Natural killer cell (primary cell): Measurements from ENCODE around the gene PACRG. TPM values are rescaled to one million over a fixed set of nuclear protein-coding genes. Genes with fewer than 3 reads are reported as not detected.

Experiments
- ATAC-seq, 3 donors: fragments of 150-1000 bp in 2 of 3; fragments of 200-7000 bp in 1 of 3; cut with Tn5 transposase; 1 replicate in 1 of 3; 2 replicates in 2 of 3; pipeline ENCODE4 v1.10.0; 2021; ENCODE audit warnings: mild to moderate bottlenecking in 2 of 3, moderate library complexity in 2 of 3
- DNase-seq, 2 donors: peaks; one replicate each; pipeline versions ENCODE4 v3.0.0 to v3.0.0-alpha.2; 2013 to 2021; ENCODE audit warnings: mixed read lengths in 1 of 2
- H3K27ac ChIP-seq: one replicate; pipeline ENCODE4 v1.5.1; 2013; ENCODE audit warnings: mild to moderate bottlenecking, low read length
- H3K27me3 ChIP-seq: one replicate; pipeline ENCODE4 v1.6.1; 2013; ENCODE audit warnings: low read length; ENCODE audit not compliant: control insufficient read depth, insufficient read depth
- H3K36me3 ChIP-seq: one replicate; pipeline ENCODE4 v1.6.1; 2013; ENCODE audit warnings: low read length; ENCODE audit not compliant: control insufficient read depth, insufficient read depth
- H3K4me1 ChIP-seq: one replicate; pipeline ENCODE4 v1.6.1; 2013; ENCODE audit warnings: low read length; ENCODE audit not compliant: control insufficient read depth, insufficient read depth
- H3K4me3 ChIP-seq: one replicate; pipeline ENCODE4 v1.5.1; 2013; ENCODE audit warnings: low read length
- H3K9me3 ChIP-seq: one replicate; pipeline ENCODE4 v1.6.1; 2013; ENCODE audit warnings: low read length; ENCODE audit not compliant: control insufficient read depth, insufficient read depth
- H3K27ac Mint-ChIP-seq, 2 donors: one replicate each; pipeline ENCODE4 v1.8.0; 2022; ENCODE audit warnings: mild to moderate bottlenecking in 2 of 2, mixed read lengths in 2 of 2, moderate library complexity in 1 of 2
- H3K27me3 Mint-ChIP-seq, 2 donors: one replicate each; pipeline ENCODE4 v1.8.0; 2022; ENCODE audit warnings: low read depth in 2 of 2, mixed read lengths in 2 of 2
- H3K36me3 Mint-ChIP-seq: one replicate; pipeline ENCODE4 v1.8.0; 2022; ENCODE audit warnings: mixed read lengths
- H3K4me1 Mint-ChIP-seq, 2 donors: one replicate each; pipeline ENCODE4 v1.8.0; 2022; ENCODE audit warnings: mixed read lengths in 2 of 2
- H3K4me3 Mint-ChIP-seq: one replicate; pipeline ENCODE4 v1.8.0; 2022; ENCODE audit warnings: mild to moderate bottlenecking, moderate library complexity, mixed read lengths
- H3K9me3 Mint-ChIP-seq, 2 donors: one replicate each; pipeline ENCODE4 v1.8.0; 2022; ENCODE audit warnings: mixed read lengths in 2 of 2
- CTCF ChIP-seq: fragments of 200-600 bp; IDR thresholded peaks from one replicate; pipeline ENCODE4 v1.8.0; 2022; ENCODE audit warnings: antibody characterized with exemption
- WGBS: methylation state at CpG from one replicate; pipeline ENCODE4 v1.1.7; 2013; ENCODE audit warnings: missing lambda C conversion rate; ENCODE audit not compliant: insufficient coverage; 5-methylcytosine and 5-hydroxymethylcytosine counted together
- intact Hi-C: fragments of 100-400 bp; cut with micrococcal nuclease; formaldehyde crosslinking; loops from one replicate; pipeline ENCODE4 v1.14.2; 2022
- total RNA-seq, 4 donors: library from RNA; stranded (reverse); fragments of 120-200 nt in 1 of 4; gene quantifications; one replicate each; pipeline versions ENCODE4 v1.2.3 to v1.2.4, GENCODE V29; 2013 to 2022

The PACRG gene
- total RNA-seq, 3 donors from 2014 or later (not counting 1 experiment from before 2014, with no cell fraction given) = 0.52 TPM; not detected in 2

- ATAC-seq (no peak), DNase-seq (no peak)
- Histone ChIP-seq H3K4me3 (no peak overlapping the region), H3K36me3 (no peaks in the 10 kb centered on the region), H3K9me3 (no peaks in the 10 kb centered on the region), H3K4me1 (no peaks in the 10 kb centered on the region), H3K27me3 (no peaks in the 10 kb centered on the region), H3K27ac (no peak overlapping the region)
- Mint-ChIP-seq H3K27ac (no peak overlapping the region), H3K4me3 (no peak overlapping the region), H3K36me3 (no peaks in the 10 kb centered on the region), H3K27me3 (no peaks in the 10 kb centered on the region), H3K4me1 (no peaks in the 10 kb centered on the region), H3K9me3 (peaks cover 2% of the 10 kb centered on the region in 2 donors)
- WGBS = 80% methylated on average over 4 of the region's 4 CpGs
- no peak for TF ChIP-seq CTCF
- intact Hi-C loops = no loop called here
These were observed 399.0 kb downstream of the PACRG start for GRCh38 chr6:163126741-163127140.

DNA sequence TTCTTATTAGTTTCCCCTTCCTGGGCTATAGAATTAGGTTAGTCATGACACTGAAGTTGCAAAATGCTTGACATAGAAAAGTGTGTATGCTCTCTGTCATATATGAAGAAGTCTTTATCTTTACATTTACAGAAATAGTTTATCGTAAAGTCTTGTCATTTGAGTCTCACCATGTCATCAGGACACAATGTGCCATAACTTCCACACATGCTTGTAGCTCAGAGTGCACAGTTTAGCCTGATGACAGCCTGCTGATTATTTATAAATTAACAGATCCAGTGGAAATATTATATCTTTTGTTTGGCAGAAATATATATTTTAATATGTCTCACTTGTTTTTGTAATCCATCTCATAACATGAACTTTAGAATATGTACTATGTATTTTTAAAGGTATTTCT, 399.8 kb downstream of the PACRG start:
- no peaks in the 10 kb centered on the region for H3K4me1 ChIP-seq
- H3K36me3 Mint-ChIP-seq = no peaks in the 10 kb centered on the region
- no peak overlapping the region for H3K27ac ChIP-seq
- H3K9me3 Mint-ChIP-seq = peaks cover 0 to 2% of the 10 kb centered on the region in 2 donors
- no peak overlapping the region for H3K4me3 ChIP-seq
- no peak for ATAC-seq
- H3K9me3 ChIP-seq = no peaks in the 10 kb centered on the region
- H3K27me3 Mint-ChIP-seq = no peaks in the 10 kb centered on the region
- no peak for DNase-seq
- H3K27me3 ChIP-seq = no peaks in the 10 kb centered on the region
- H3K4me1 Mint-ChIP-seq = no peaks in the 10 kb centered on the region
- WGBS = no CpG with 5 or more reads among the region's 1 CpG
- no peak overlapping the region for H3K4me3 Mint-ChIP-seq
- no peak for TF ChIP-seq CTCF
- no peaks in the 10 kb centered on the region for H3K36me3 ChIP-seq
- H3K27ac Mint-ChIP-seq = no peak overlapping the region
- intact Hi-C loops = no loop called here

DNA sequence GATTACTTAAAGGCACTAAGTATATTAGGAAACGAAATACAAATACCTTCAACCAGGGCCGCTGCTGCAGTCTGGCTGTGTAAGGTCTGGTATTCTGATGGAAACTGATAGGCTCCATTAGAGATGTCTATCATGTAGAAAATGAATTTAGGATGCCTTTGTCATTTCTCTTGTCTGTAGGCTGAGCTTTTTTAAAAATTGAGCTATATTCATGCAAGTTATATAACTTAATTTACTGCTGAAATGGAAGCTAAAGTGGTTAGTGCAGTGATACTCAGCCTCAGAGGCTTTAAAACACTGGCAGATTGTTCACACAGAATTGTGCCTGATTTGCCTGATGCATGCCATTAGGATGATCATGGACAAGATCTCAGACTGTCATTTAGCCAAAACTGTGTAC, 400.6 kb downstream of the PACRG start:
- Mint-ChIP-seq H3K27me3 (peaks cover 0 to 2% of the 10 kb centered on the region in 2 donors), H3K4me3 (no peak overlapping the region), H3K4me1 (no peaks in the 10 kb centered on the region), H3K36me3 (no peaks in the 10 kb centered on the region), H3K27ac (no peak overlapping the region), H3K9me3 (peaks cover 0 to 2% of the 10 kb centered on the region in 2 donors)
- DNase-seq (no peak), ATAC-seq (no peak)
- Histone ChIP-seq H3K4me3 (no peak overlapping the region), H3K27me3 (no peaks in the 10 kb centered on the region), H3K36me3 (no peaks in the 10 kb centered on the region), H3K27ac (no peak overlapping the region), H3K9me3 (no peaks in the 10 kb centered on the region), H3K4me1 (no peaks in the 10 kb centered on the region)
- no peak for TF ChIP-seq CTCF
- 100% methylated on average over 1 of the region's 2 CpGs for WGBS
- intact Hi-C loops = no loop called here

- H3K27ac Mint-ChIP-seq = no peak overlapping the region
- no peaks in the 10 kb centered on the region for H3K36me3 Mint-ChIP-seq
- Histone ChIP-seq H3K27me3 (no peaks in the 10 kb centered on the region), H3K27ac (no peak overlapping the region), H3K4me3 (no peak overlapping the region), H3K36me3 (no peaks in the 10 kb centered on the region), H3K9me3 (no peaks in the 10 kb centered on the region), H3K4me1 (no peaks in the 10 kb centered on the region)
- ATAC-seq (no peak), DNase-seq (no peak)
- intact Hi-C loops = no loop called here
- no peaks in the 10 kb centered on the region for H3K4me1 Mint-ChIP-seq
- H3K4me3 Mint-ChIP-seq = no peak overlapping the region
- peaks cover 0 to 5% of the 10 kb centered on the region in 2 donors for H3K27me3 Mint-ChIP-seq
- no peaks in the 10 kb centered on the region for H3K9me3 Mint-ChIP-seq
- TF ChIP-seq CTCF = no peak
- WGBS = 73% methylated on average over 2 of the region's 2 CpGs
These were observed 404.4 kb downstream of the PACRG start for GRCh38 chr6:163132050-163132750.
